Measurements from ENCODE around the gene MAOB. TPM values are rescaled to one million over a fixed set of nuclear protein-coding genes. Genes with fewer than 3 reads are reported as not detected.

Gene MAOB
- total RNA-seq, 1 experiment from 2014 or later: not detected

- POLR2A ChIA-PET (ENCODE audit: unreplicated experiment): interaction anchor here (0.6 kb wide), 1 partner anchor 28 kb away, joined by 7 read pairs; no protein-coding TSS in a partner anchor
Observed at GRCh38 chrX:43885617-43886016, 3.4 kb upstream of the MAOB start.

GRCh38 chrX:43881410-43882293 lies 598 bp downstream of the MAOB start:
- BruUV-seq (replicated peaks): no TSS peak
- Histone ChIP-seq H4K20me1 (ENCODE audit: low read length) (no peaks in the 10 kb centered on the region), H3K27me3 (ENCODE audit: low read length) (no peaks in the 10 kb centered on the region), H3K27ac (ENCODE audit: low read length) (no peak overlapping the region), H3K79me2 (ENCODE audit: low read length) (no peaks in the 10 kb centered on the region), H3K9ac (ENCODE audit: low read length) (no peak overlapping the region), H3K36me3 (ENCODE audit: low read depth, low read length) (no peaks in the 10 kb centered on the region), H2AFZ (ENCODE audit: low read length) (no peak overlapping the region), H3K9me3 (ENCODE audit: low read length) (no peaks in the 10 kb centered on the region), H3K4me2 (ENCODE audit: low read length) (no peak overlapping the region), H3K4me3 (ENCODE audit: low read length) (no peak overlapping the region), H3K4me1 (ENCODE audit: insufficient read depth, low read length) (peaks cover 16% of the 10 kb centered on the region), H3F3A (ENCODE audit: low read length, unreplicated experiment) (no peaks in the 10 kb centered on the region), H3K9me2 (replicated peaks; ENCODE audit: low read length) (no peaks in the 10 kb centered on the region)
- TF ChIP-seq EZH2 (IDR thresholded peaks at IDR 0.05; ENCODE audit: low read length, unreplicated experiment) (no peak), EZH2phosphoT487 (IDR thresholded peaks at IDR 0.05; ENCODE audit: borderline replicate concordance, low read length) (no peak), CTCF (conservative IDR thresholded peaks at IDR 0.05; ENCODE audit: low read depth, low read length) (no peak)
- no peak for ATAC-seq
- POLR2A ChIA-PET (ENCODE audit: unreplicated experiment): no interaction called here
- CTCF ChIA-PET: no interaction called here
- DNase-seq: no peak
- intact Hi-C loops (cut with micrococcal nuclease): no loop called here

More at GRCh38 chrX:43885617-43886016, 3.4 kb upstream of the MAOB start:
- peaks cover 6% of the 10 kb centered on the region; the same call in 1 of the 2 replicates for H3K4me1 ChIP-seq (ENCODE audit: insufficient read depth, low read length)
- no peak overlapping the region for H2AFZ ChIP-seq (ENCODE audit: low read length)
- H3K4me2 ChIP-seq (ENCODE audit: low read length): no peak overlapping the region
- no peaks in the 10 kb centered on the region for H3K36me3 ChIP-seq (ENCODE audit: low read depth, low read length)
- no peak overlapping the region for H3K9ac ChIP-seq (ENCODE audit: low read length)
- no peak overlapping the region for H3K4me3 ChIP-seq (ENCODE audit: low read length)
- CTCF ChIA-PET: no interaction called here
- no peak overlapping the region for H3K27ac ChIP-seq (ENCODE audit: low read length)
- intact Hi-C loops (cut with micrococcal nuclease): no loop called here
- no peak for DNase-seq
- no peaks in the 10 kb centered on the region for H3K27me3 ChIP-seq (ENCODE audit: low read length)
- H3F3A ChIP-seq (ENCODE audit: low read length, unreplicated experiment): no peaks in the 10 kb centered on the region
- ATAC-seq: no peak
- H3K79me2 ChIP-seq (ENCODE audit: low read length): no peaks in the 10 kb centered on the region
- 0 out of 2 replicates have a peak, but pooled peaks cover 7% of the 10 kb centered on the region for H3K9me3 ChIP-seq (ENCODE audit: low read length)
- no peaks in the 10 kb centered on the region for H3K9me2 ChIP-seq (replicated peaks; ENCODE audit: low read length)
- H4K20me1 ChIP-seq (ENCODE audit: low read length): no peaks in the 10 kb centered on the region
- no peak for TF ChIP-seq CTCF (conservative IDR thresholded peaks at IDR 0.05; ENCODE audit: low read depth, low read length)
- TF ChIP-seq EZH2 (IDR thresholded peaks at IDR 0.05; ENCODE audit: low read length, unreplicated experiment): no peak
- TF ChIP-seq EZH2phosphoT487 (IDR thresholded peaks at IDR 0.05; ENCODE audit: borderline replicate concordance, low read length): no peak
- no TSS peak for BruUV-seq (replicated peaks)

- no peak for ATAC-seq
- intact Hi-C loops (cut with micrococcal nuclease): no loop called here
Observed at GRCh38 chrX:43880425-43880824, 1.8 kb downstream of the MAOB start.

More at GRCh38 chrX:43880425-43880824, 1.8 kb downstream of the MAOB start:
- TF ChIP-seq EZH2phosphoT487 (IDR thresholded peaks at IDR 0.05; ENCODE audit: borderline replicate concordance, low read length): no peak
- Histone ChIP-seq H3K27me3 (ENCODE audit: low read length) (no peaks in the 10 kb centered on the region), H3F3A (ENCODE audit: low read length, unreplicated experiment) (no peaks in the 10 kb centered on the region), H3K4me3 (ENCODE audit: low read length) (no peak overlapping the region), H3K9me3 (ENCODE audit: low read length) (no peaks in the 10 kb centered on the region), H3K4me2 (ENCODE audit: low read length) (peak overlapping the region; percentile 48), H3K9ac (ENCODE audit: low read length) (no peak overlapping the region), H3K27ac (ENCODE audit: low read length) (no peak overlapping the region), H3K9me2 (replicated peaks; ENCODE audit: low read length) (no peaks in the 10 kb centered on the region), H3K79me2 (ENCODE audit: low read length) (no peaks in the 10 kb centered on the region), H3K36me3 (ENCODE audit: low read depth, low read length) (no peaks in the 10 kb centered on the region), H2AFZ (ENCODE audit: low read length) (no peak overlapping the region), H3K4me1 (ENCODE audit: insufficient read depth, low read length) (peaks cover 16% of the 10 kb centered on the region), H4K20me1 (ENCODE audit: low read length) (no peaks in the 10 kb centered on the region)
- BruUV-seq (replicated peaks): no TSS peak
- ChIA-PET CTCF (no interaction called here), POLR2A (ENCODE audit: unreplicated experiment) (no interaction called here)
- DNase-seq: peak; percentile 65

Measured in PC-3 (cell line).